ELF-1 (cell line): ENCODE data around the gene STARD3.

Experiments used
- DNase-seq: peaks from one replicate; pipeline ENCODE4 v3.0.0-alpha.2; 2016; ENCODE audit warnings: low read depth, low spot score

STARD3 gene

GRCh38 chr17:39635614-39636176, 1.2 kb upstream of the STARD3 start:
- no peak for DNase-seq

GRCh38 chr17:39636587-39636926, 387 bp upstream of the STARD3 start:
- no peak for DNase-seq

GRCh38 chr17:39638317-39638716, 1.4 kb downstream of the STARD3 start:
- no peak for DNase-seq

- DNase-seq = no peak
Observed at GRCh38 chr17:39639043-39639442, 2.1 kb downstream of the STARD3 start.

- peak; percentile 74 for DNase-seq
Observed at GRCh38 chr17:39639566-39640458, 2.9 kb downstream of the STARD3 start.

- DNase-seq = no peak
Observed at GRCh38 chr17:39640591-39641031, 3.7 kb downstream of the STARD3 start.

GRCh38 chr17:39641097-39641496, 4.2 kb downstream of the STARD3 start:
- no peak for DNase-seq

- DNase-seq = no peak
Observed at GRCh38 chr17:39641883-39642282, 4.9 kb downstream of the STARD3 start.

GRCh38 chr17:39642291-39643074, 5.5 kb downstream of the STARD3 start:
- DNase-seq = no peak

- DNase-seq = no peak
Observed at GRCh38 chr17:39643271-39643670, 6.3 kb downstream of the STARD3 start.

GRCh38 chr17:39647256-39647655, 10.3 kb downstream of the STARD3 start:
- DNase-seq = no peak

- DNase-seq = no peak
Observed at GRCh38 chr17:39648616-39649366, 11.8 kb downstream of the STARD3 start.

GRCh38 chr17:39650121-39650579, 13.2 kb downstream of the STARD3 start:
- no peak for DNase-seq

GRCh38 chr17:39651923-39652586, 15.1 kb downstream of the STARD3 start:
- DNase-seq = no peak

- peak; percentile 88 for DNase-seq
Observed at GRCh38 chr17:39652587-39653315, 15.8 kb downstream of the STARD3 start.

GRCh38 chr17:39653316-39653661, 16.3 kb downstream of the STARD3 start:
- DNase-seq = no peak

- peak; percentile 65 for DNase-seq
Observed at GRCh38 chr17:39653662-39654331, 16.9 kb downstream of the STARD3 start.

GRCh38 chr17:39655105-39655504, 18.2 kb downstream of the STARD3 start:
- no peak for DNase-seq

- DNase-seq = no peak
Observed at GRCh38 chr17:39658346-39658745, 21.4 kb downstream of the STARD3 start.

- no peak for DNase-seq
Observed at GRCh38 chr17:39658760-39659159, 21.8 kb downstream of the STARD3 start.
